AG10803 (cell line): ENCODE results near the gene TWIST1.

Source experiments
- DNase-seq: peaks from one replicate; pipeline ENCODE4 v3.0.0; 2010; ENCODE audit warnings: low read depth
- H3K4me3 ChIP-seq: 2 replicates; pipeline ENCODE4 v1.5.1; 2011; ENCODE audit warnings: mild to moderate bottlenecking, low read length, control low read depth
- CTCF ChIP-seq: conservative IDR thresholded peaks from 2 replicates; pipeline ENCODE4 v1.5.1; 2011; ENCODE audit warnings: mild to moderate bottlenecking, low read length, control low read depth, inconsistent platforms

Gene TWIST1

GRCh38 chr7:19094138-19094537, 23.3 kb downstream of the TWIST1 start:
- no peak for DNase-seq
- H3K4me3 ChIP-seq, result no peak overlapping the region
- no peak for TF ChIP-seq CTCF

DNA sequence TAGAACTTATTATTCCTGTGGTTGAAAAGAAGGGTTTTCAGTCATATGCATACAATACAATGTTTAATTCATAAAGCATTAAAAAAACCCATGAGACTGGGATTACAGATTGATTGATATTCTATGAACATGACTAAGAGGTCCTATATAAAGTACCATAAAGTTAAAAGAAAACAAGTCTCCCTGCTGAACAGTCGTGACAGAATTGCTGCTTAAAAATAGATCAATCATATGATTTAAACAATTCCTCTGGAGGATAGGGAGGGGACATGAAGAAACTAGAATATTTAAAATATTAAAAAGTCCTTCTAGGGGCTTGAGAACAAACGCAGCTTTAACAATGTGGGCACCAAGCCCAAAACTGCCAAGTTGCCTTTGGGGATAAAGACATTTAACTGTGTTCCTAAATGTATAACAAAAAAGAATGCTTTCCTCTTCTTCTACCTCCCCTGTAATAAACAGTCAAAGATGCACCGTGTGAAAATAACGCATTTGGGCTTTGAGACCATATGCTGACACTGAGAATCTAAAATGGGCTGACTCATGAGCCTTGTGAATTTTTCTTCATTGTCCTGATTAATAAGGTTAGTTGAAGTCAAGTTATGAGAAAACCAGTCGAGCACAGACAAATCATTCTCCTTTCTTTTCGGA, 25.8 kb downstream of the TWIST1 start:
- TF ChIP-seq CTCF, result no peak
- DNase-seq, result peak; percentile 53
- H3K4me3 ChIP-seq, result no peak overlapping the region

GRCh38 chr7:19090526-19090925, 26.9 kb downstream of the TWIST1 start:
- no peak for TF ChIP-seq CTCF
- DNase-seq, result peak; percentile 46
- H3K4me3 ChIP-seq, result no peak overlapping the region

GRCh38 chr7:19089797-19090196, 27.6 kb downstream of the TWIST1 start:
- DNase-seq, result no peak
- no peak for TF ChIP-seq CTCF
- H3K4me3 ChIP-seq, result no peak overlapping the region

- no peak for DNase-seq
- no peak overlapping the region for H3K4me3 ChIP-seq
- no peak for TF ChIP-seq CTCF
Measured at GRCh38 chr7:19089378-19089777, 28.1 kb downstream of the TWIST1 start.

DNA sequence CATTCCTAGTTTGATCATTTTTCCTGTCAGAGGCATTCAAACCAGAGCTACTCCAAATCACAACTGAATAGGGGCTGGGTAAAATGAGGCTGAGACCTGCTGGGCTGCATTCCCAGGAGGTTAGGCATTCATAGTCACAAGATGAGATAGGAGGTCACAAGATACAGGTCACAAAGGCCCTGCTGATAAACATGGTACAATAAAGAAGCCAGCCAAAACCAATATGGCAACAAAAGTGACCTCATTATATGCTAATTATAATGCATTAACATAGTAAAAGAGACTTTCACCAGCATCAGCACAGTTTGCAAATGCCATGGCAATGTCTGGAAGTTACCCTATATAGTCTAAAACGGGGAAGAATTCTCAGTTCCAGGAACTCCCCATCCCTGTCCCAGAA, 37.3 kb downstream of the TWIST1 start:
- no peak overlapping the region for H3K4me3 ChIP-seq
- no peak for DNase-seq

More for the DNA sequence above, 37.3 kb downstream of the TWIST1 start:
- TF ChIP-seq CTCF, result no peak
